Uterus (tissue), 2 donors: ENCODE measurements around the gene VRK3.
"Not testable (repeated sequence)": the region's sequence is repeated elsewhere in the genome, so short reads cannot be mapped to it uniquely, and the experiment has no call there.

ENCODE experiments used
- CTCF ChIP-seq, 4 experiments: fragments of 200-600 bp in 2 of 4; fragments of 450-650 bp in 2 of 4; sonication (generic) in 2 of 4; IDR thresholded peaks; one replicate each; pipeline ENCODE4 v1.5.1; 2016 to 2019; ENCODE audit warnings: antibody characterized with exemption in 4 of 4, mild to moderate bottlenecking in 2 of 4, moderate library complexity in 1 of 4
- POLR2A ChIP-seq, 2 donors: fragments of 450-650 bp; IDR thresholded peaks; one replicate each; pipeline ENCODE4 v1.6.1; 2016; ENCODE audit warnings: antibody characterized with exemption in 2 of 2, mild to moderate bottlenecking in 1 of 2, moderate library complexity in 1 of 2

- not testable (repeated sequence) for TF ChIP-seq CTCF, POLR2A (IDR thresholded peaks at IDR 0.05)
These were observed 66.6 kb downstream of the VRK3 start for GRCh38 chr19:49958596-49958995.
